WTC11 (cell line): ENCODE data around the gene HSD17B12. TPM values are rescaled to one million over a fixed set of nuclear protein-coding genes. Genes with fewer than 3 reads are reported as not detected.

Experiments used
- ATAC-seq: fragments of 200-7000 bp; cut with Tn5 transposase; 2 replicates; pipeline ENCODE4 v1.10.0; 2021; ENCODE audit warnings: mild to moderate bottlenecking, moderate library complexity
- CTCF ChIA-PET: fragments of 300-600 bp; sonication (Branson Sonifier 250); formaldehyde crosslinking; loops from one replicate; lab custom pipeline; 2021; ENCODE audit warnings: antibody characterized with exemption; lab: Charles Lee
- POLR2A ChIA-PET: fragments of 350-600 bp; sonication (Branson Sonifier 250); formaldehyde crosslinking; loops from one replicate; lab custom pipeline; 2021; ENCODE audit warnings: antibody characterized with exemption; lab: Charles Lee
- DNase-seq: peaks from one replicate; pipeline ENCODE4 v3.0.0; 2021; ENCODE audit warnings: low spot score
- H3K27ac Mint-ChIP-seq: 2 replicates; pipeline ENCODE4 v1.8.0; 2021; ENCODE audit warnings: mixed read lengths
- H3K27me3 Mint-ChIP-seq: 2 replicates; pipeline ENCODE4 v1.8.0; 2021; ENCODE audit warnings: low read depth, mild to moderate bottlenecking, moderate library complexity, mixed read lengths
- H3K36me3 Mint-ChIP-seq: 2 replicates; pipeline ENCODE4 v1.8.0; 2021; ENCODE audit warnings: mixed read lengths
- H3K4me1 Mint-ChIP-seq: 2 replicates; pipeline ENCODE4 v1.8.0; 2022; ENCODE audit warnings: mixed read lengths
- H3K4me3 Mint-ChIP-seq: 2 replicates; pipeline ENCODE4 v1.8.0; 2021; ENCODE audit warnings: mild to moderate bottlenecking, moderate library complexity, mixed read lengths
- H3K9me3 Mint-ChIP-seq: 2 replicates; pipeline ENCODE4 v1.8.0; 2021; ENCODE audit warnings: mixed read lengths
- ATF6 ChIP-seq: sonication (generic); formaldehyde crosslinking; IDR thresholded peaks from 2 replicates; pipeline ENCODE4 v1.8.1; 2023; ENCODE audit warnings: mild to moderate bottlenecking, missing genetic modification reagents
- ESRRA ChIP-seq: sonication (generic); formaldehyde crosslinking; IDR thresholded peaks from 2 replicates; pipeline ENCODE4 v1.8.1; 2022; ENCODE audit warnings: mild to moderate bottlenecking, missing genetic modification reagents, borderline replicate concordance
- HMGA2 ChIP-seq: fragments of 250-450 bp; sonication (Bioruptor Pico); IDR thresholded peaks from 2 replicates; pipeline ENCODE4 v1.4.0; 2021; ENCODE audit warnings: mild to moderate bottlenecking, moderate library complexity
- NFATC4 ChIP-seq: fragments of 250-450 bp; sonication (Bioruptor Pico); IDR thresholded peaks from 2 replicates; pipeline ENCODE4 v1.9.0; 2021; ENCODE audit warnings: mild to moderate bottlenecking
- NFE2L1 ChIP-seq: sonication (generic); formaldehyde crosslinking; IDR thresholded peaks from 2 replicates; pipeline ENCODE4 v1.8.1; 2023; ENCODE audit warnings: missing genetic modification reagents
- PREB ChIP-seq: sonication (generic); formaldehyde crosslinking; IDR thresholded peaks from 2 replicates; pipeline ENCODE4 v1.8.1; 2022; ENCODE audit warnings: mild to moderate bottlenecking, missing genetic modification reagents, moderate library complexity, borderline replicate concordance
- RORB ChIP-seq: fragments of 250-450 bp; sonication (Bioruptor Pico); IDR thresholded peaks from 2 replicates; pipeline ENCODE4 v1.9.0; 2021; ENCODE audit warnings: mild to moderate bottlenecking
- SMAD3 ChIP-seq: sonication (generic); formaldehyde crosslinking; IDR thresholded peaks from 2 replicates; pipeline ENCODE4 v1.8.0; 2022; ENCODE audit warnings: missing genetic modification reagents, mild to moderate bottlenecking, borderline replicate concordance
- SOX15 ChIP-seq: fragments of 250-450 bp; sonication (Bioruptor Pico); IDR thresholded peaks from 2 replicates; pipeline ENCODE4 v1.9.0; 2021; ENCODE audit warnings: mild to moderate bottlenecking
- USF2 ChIP-seq: sonication (generic); formaldehyde crosslinking; IDR thresholded peaks from 2 replicates; pipeline ENCODE4 v1.8.1; 2023; ENCODE audit warnings: mild to moderate bottlenecking, missing genetic modification reagents, moderate library complexity
- ZNF121 ChIP-seq: sonication (generic); formaldehyde crosslinking; IDR thresholded peaks from 2 replicates; pipeline ENCODE4 v1.8.0; 2023; ENCODE audit warnings: missing genetic modification reagents
- ZNF219 ChIP-seq: sonication (generic); formaldehyde crosslinking; IDR thresholded peaks from 2 replicates; pipeline ENCODE4 v1.8.0; 2023; ENCODE audit warnings: missing genetic modification reagents, mild to moderate bottlenecking, borderline replicate concordance
- ZNF263 ChIP-seq: sonication (generic); formaldehyde crosslinking; IDR thresholded peaks from 2 replicates; pipeline ENCODE4 v1.8.1; 2022; ENCODE audit warnings: low read depth, mild to moderate bottlenecking, moderate library complexity, missing genetic modification reagents
- total RNA-seq: library from RNA; stranded (reverse); gene quantifications from 3 replicates; pipeline ENCODE4 v1.2.3, GENCODE V29; 2021
- TF ChIP-seq, protein P1 (sequence below): sonication (generic); formaldehyde crosslinking; IDR thresholded peaks from 2 replicates; pipeline ENCODE4 v1.8.0; 2022; ENCODE audit warnings: mild to moderate bottlenecking, missing genetic modification reagents
- TF ChIP-seq, protein P2 (sequence below): sonication (generic); formaldehyde crosslinking; conservative IDR thresholded peaks from 2 replicates; pipeline ENCODE4 v1.8.1; 2022; ENCODE audit warnings: mild to moderate bottlenecking, missing genetic modification reagents
- TF ChIP-seq, protein P3 (sequence below): sonication (generic); formaldehyde crosslinking; IDR thresholded peaks from 2 replicates; pipeline ENCODE4 v1.8.0; 2022; ENCODE audit warnings: mild to moderate bottlenecking, missing genetic modification reagents

HSD17B12 gene
- total RNA-seq, 1 experiment from 2014 or later, result 149 TPM

GRCh38 chr11:43788421-43788820 lies 107.9 kb downstream of the HSD17B12 start:
- H3K4me3 Mint-ChIP-seq, result no peak overlapping the region
- no peaks in the 10 kb centered on the region for H3K27me3 Mint-ChIP-seq
- peaks cover 17% of the 10 kb centered on the region for H3K9me3 Mint-ChIP-seq
- CTCF ChIA-PET, result interaction anchor here (0.9 to 1.7 kb wide), 4 partner anchors 14 to 284 kb away, joined by 3 to 6 read pairs (median 4); no protein-coding TSS in a partner anchor
- H3K27ac Mint-ChIP-seq, result no peak overlapping the region; the same call in 1 of the 2 replicates
- no peaks in the 10 kb centered on the region for H3K4me1 Mint-ChIP-seq
- no peak for TF ChIP-seq ESRRA
- no peak for TF ChIP-seq SMAD3 (CRISPR knock-in tag)
- peaks cover 30% of the 10 kb centered on the region for H3K36me3 Mint-ChIP-seq
- ATAC-seq (no peak), DNase-seq (no peak)
- POLR2A ChIA-PET, result no interaction called here

DNA sequence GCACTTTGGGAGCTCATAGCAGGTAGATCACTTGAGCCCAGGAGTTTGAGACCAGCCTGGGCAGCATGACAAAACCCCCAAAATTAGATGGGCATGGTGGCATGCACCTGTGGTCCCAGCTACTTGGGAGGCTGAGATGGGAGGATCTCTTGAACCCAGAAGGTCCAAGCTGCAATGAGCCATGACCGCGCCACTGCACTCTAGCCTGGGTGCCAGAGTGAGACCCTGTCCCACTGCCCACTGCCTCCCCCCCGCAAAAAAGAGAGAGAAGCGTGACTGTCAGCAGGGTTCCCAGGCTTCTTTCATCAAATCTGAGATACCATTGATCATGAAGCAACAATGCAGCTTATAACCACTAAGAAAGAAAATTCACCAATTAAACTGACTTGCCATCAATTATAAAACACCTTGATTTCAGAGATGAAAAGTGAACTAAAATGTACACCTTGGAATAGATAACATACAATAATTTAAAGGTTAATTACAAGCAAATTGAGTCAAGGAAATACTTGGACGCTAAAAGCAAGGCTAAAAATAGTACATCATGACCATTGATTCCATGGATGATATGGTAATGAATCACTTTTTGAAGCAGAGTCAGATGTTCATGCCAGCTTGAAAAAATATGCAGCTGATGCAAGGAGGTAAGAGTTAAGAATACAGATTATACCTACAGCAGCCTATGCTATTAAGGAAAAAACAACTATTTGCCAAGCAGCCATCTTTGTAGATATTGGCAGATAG lies 109.3 kb downstream of the HSD17B12 start:
- ATAC-seq, result no peak

DNA sequence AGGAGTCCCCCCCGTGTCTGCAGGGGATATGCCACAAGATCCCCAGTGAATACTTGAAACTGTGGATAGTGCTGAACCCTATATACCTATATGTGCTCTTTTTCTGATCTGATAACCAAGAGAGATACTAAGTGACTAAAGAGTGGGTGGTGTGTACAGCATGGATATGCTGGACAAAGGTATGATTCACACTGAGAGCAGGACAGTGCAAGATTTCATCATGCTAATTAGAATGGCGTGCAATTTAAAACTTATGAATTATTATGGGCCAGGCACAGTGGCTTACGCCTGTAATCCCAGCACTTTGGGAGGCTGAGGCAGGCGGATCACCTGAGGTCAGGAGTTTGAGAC lies 109.9 kb downstream of the HSD17B12 start:
- no peaks in the 10 kb centered on the region for H3K4me1 Mint-ChIP-seq
- no peak overlapping the region for H3K4me3 Mint-ChIP-seq
- no peak for ATAC-seq
- H3K27me3 Mint-ChIP-seq, result no peaks in the 10 kb centered on the region
- peaks cover 10% of the 10 kb centered on the region for H3K36me3 Mint-ChIP-seq
- no peak for TF ChIP-seq HMGA2 (CRISPR knock-in tag)
- no peak for TF ChIP-seq ATF6 (CRISPR knock-in tag)
- TF ChIP-seq SOX15 (CRISPR knock-in tag), result no peak
- no peak for TF ChIP-seq NFE2L1 (CRISPR knock-in tag)
- no peak for TF ChIP-seq PREB
- TF ChIP-seq, protein P1, sequence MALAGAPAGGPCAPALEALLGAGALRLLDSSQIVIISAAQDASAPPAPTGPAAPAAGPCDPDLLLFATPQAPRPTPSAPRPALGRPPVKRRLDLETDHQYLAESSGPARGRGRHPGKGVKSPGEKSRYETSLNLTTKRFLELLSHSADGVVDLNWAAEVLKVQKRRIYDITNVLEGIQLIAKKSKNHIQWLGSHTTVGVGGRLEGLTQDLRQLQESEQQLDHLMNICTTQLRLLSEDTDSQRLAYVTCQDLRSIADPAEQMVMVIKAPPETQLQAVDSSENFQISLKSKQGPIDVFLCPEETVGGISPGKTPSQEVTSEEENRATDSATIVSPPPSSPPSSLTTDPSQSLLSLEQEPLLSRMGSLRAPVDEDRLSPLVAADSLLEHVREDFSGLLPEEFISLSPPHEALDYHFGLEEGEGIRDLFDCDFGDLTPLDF, result no peak
- TF ChIP-seq USF2, result no peak
- no peak for TF ChIP-seq ZNF263 (CRISPR knock-in tag)
- TF ChIP-seq, protein P2, sequence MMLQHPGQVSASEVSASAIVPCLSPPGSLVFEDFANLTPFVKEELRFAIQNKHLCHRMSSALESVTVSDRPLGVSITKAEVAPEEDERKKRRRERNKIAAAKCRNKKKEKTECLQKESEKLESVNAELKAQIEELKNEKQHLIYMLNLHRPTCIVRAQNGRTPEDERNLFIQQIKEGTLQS (CRISPR knock-in tag), result no peak
- TF ChIP-seq, protein P3, sequence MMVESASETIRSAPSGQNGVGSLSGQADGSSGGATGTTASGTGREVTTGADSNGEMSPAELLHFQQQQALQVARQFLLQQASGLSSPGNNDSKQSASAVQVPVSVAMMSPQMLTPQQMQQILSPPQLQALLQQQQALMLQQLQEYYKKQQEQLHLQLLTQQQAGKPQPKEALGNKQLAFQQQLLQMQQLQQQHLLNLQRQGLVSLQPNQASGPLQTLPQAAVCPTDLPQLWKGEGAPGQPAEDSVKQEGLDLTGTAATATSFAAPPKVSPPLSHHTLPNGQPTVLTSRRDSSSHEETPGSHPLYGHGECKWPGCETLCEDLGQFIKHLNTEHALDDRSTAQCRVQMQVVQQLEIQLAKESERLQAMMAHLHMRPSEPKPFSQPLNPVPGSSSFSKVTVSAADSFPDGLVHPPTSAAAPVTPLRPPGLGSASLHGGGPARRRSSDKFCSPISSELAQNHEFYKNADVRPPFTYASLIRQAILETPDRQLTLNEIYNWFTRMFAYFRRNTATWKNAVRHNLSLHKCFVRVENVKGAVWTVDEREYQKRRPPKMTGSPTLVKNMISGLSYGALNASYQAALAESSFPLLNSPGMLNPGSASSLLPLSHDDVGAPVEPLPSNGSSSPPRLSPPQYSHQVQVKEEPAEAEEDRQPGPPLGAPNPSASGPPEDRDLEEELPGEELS (CRISPR knock-in tag), result no peak
- TF ChIP-seq ZNF219, result no peak
- TF ChIP-seq ZNF121 (CRISPR knock-in tag), result no peak
- 0 out of 2 replicates have a peak, but pooled peaks cover 5% of the 10 kb centered on the region for H3K9me3 Mint-ChIP-seq
- H3K27ac Mint-ChIP-seq, result no peak overlapping the region
- CTCF ChIA-PET, result no interaction called here
- no peak for DNase-seq
- POLR2A ChIA-PET, result no interaction called here

More for the DNA sequence above, 109.3 kb downstream of the HSD17B12 start:
- Mint-ChIP-seq H3K9me3 (0 out of 2 replicates have a peak, but pooled peaks cover 5% of the 10 kb centered on the region), H3K36me3 (peaks cover 15% of the 10 kb centered on the region), H3K27me3 (no peaks in the 10 kb centered on the region), H3K27ac (no peak overlapping the region), H3K4me3 (no peak overlapping the region), H3K4me1 (no peaks in the 10 kb centered on the region)
- POLR2A ChIA-PET, result no interaction called here
- CTCF ChIA-PET, result no interaction called here
- TF ChIP-seq, protein P1, result no peak
- TF ChIP-seq NFATC4 (CRISPR knock-in tag), result no peak
- no peak for TF ChIP-seq HMGA2 (CRISPR knock-in tag)
- TF ChIP-seq RORB (CRISPR knock-in tag), result no peak
- no peak for DNase-seq
